ENCODE data around the gene HIC1.

HIC1 gene

GRCh38 chr17:2025622-2026309, 29.1 kb upstream of the HIC1 start:
- no peak for FAIRE-seq

GRCh38 chr17:2027528-2028233, 27.2 kb upstream of the HIC1 start:
- FAIRE-seq = no peak

DNA sequence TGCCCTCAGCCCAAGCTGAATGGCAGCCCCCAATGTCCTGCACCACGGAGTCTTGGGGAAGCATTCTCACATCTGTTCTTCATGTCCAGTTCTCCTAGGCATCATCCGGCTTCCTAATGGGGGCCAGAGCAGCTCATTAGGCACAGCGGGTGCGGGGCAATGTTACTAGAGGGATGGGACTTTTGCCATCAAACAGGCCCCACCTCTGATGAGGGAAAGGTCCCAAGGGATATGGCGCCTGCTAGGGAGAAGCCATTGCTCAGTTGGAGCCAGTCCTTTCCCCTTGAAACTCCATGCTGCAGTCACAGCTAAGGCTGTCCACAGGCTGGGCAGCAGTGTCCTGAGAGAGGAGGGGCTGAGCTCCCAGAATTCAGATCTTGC, 26.7 kb upstream of the HIC1 start:
- no peak for FAIRE-seq

DNA sequence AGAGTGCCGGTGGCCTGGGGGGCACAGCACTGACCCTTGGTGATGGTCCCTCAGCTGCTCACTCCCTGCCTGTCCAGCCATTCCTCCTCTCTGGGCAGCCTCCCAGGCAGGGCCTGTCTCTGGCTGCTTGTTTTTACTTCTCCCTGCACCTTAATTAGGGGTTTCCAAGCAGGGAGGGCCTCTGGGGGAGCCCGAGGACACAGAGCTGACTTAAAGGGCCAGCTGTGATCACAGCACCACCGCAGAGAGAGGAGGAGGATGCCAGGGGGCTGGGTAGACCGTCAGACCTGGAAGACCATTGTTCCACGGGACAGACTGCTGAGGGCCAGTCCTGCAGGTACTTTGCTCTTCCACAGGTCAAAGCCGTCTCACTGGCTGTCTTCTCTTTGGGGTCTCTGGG, 26.2 kb upstream of the HIC1 start:
- FAIRE-seq = no peak

DNA sequence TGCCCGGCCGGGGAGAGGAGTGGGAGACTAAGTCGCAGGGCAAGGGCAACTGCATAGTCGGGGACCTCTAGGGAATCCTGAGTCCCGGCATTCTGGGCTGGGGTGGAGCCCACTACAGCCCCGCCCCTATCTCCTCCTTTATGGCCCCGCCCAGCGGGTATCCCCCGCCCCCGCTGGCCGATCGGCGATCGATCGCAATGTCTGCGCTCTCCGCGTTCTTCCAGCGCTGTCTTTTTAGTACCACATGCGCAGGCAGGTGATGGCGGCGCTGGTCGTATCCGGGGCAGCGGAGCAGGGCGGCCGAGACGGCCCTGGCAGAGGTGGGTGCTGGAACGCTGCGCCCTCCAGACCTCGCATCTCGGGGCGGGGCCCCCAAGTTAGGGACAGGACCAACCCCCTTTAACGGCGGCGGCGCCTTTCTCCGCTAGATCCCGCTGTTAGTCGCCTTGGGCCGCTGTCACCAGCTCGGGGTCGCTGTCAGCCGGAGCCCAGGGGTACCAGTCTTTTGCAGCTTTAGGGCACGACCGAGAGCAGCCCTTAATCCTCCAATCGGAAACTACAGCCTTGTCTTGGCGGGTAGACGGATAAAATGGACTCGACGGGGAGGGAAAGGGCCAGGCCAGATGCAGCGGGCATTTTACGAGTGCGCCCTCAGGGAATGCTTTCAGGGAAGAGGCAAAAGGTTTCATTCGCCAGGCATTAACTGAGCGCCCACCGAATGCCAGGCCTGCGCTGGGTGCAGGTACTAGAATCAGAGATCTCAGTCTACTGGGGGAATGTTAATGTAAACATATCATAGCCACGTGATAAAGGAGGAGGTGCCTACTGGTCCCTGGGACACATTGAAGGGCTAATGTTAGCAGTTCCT, 24.8 kb upstream of the HIC1 start, which contains the start of gene DPH1:
Gene DPH1 (plus strand): TSS at position 243 of the 868 bp plus-strand sequence. CDS start 17 bp downstream, at position 260.
- no peak for FAIRE-seq

- FAIRE-seq = no peak
Observed at GRCh38 chr17:2030779-2031163, 24.1 kb upstream of the HIC1 start.

- FAIRE-seq = no peak
Observed at GRCh38 chr17:2033153-2033552, 21.8 kb upstream of the HIC1 start.

GRCh38 chr17:2034157-2034556, 20.7 kb upstream of the HIC1 start:
- no peak for FAIRE-seq

GRCh38 chr17:2034806-2035540, 19.9 kb upstream of the HIC1 start:
- FAIRE-seq = no peak

DNA sequence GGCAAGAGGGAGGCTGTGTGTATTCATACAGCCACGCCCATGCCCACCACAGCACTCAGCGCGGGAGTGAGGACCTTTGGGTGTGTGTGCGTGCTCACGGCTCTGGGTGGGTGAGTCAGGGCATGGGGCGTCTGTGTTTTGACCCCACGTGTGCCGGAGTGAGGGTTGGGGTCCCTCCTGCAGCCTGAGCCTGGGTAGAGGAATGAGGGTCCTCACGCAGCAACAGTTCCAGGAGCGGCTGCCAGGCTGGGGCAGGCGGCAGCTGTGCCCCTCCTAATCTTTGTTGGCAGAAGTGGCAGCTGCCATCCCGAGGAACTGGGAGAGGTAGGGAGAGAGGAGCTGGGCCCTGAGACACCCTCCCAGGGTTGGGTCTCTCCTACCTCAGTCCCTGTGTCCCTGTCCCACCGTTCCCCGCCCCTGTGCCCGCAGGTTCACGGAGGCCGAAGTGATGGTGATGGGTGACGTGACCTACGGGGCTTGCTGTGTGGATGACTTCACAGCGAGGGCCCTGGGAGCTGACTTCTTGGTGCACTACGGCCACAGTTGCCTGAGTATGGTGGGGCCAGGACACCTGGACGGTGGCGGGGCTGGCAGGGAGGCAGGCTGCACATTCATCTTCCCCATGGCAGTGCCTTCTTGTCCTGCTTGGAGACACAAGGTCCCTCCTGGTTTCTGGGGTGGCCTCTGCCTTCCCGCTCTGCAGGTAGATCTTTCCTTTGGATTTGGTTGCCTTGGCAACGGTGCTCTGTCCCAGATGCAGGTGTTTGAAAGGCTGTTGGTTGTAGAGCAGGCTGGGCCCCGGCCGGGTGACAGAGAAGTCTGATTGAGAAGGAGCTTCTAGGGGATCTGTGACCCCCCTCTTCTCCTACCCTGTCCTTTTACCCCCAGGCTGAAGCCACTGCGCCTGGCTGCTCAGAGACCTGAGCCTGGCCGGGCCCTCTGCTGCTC, 19.1 kb upstream of the HIC1 start:
- FAIRE-seq = no peak

GRCh38 chr17:2037155-2037554, 17.7 kb upstream of the HIC1 start:
- no peak for FAIRE-seq

DNA sequence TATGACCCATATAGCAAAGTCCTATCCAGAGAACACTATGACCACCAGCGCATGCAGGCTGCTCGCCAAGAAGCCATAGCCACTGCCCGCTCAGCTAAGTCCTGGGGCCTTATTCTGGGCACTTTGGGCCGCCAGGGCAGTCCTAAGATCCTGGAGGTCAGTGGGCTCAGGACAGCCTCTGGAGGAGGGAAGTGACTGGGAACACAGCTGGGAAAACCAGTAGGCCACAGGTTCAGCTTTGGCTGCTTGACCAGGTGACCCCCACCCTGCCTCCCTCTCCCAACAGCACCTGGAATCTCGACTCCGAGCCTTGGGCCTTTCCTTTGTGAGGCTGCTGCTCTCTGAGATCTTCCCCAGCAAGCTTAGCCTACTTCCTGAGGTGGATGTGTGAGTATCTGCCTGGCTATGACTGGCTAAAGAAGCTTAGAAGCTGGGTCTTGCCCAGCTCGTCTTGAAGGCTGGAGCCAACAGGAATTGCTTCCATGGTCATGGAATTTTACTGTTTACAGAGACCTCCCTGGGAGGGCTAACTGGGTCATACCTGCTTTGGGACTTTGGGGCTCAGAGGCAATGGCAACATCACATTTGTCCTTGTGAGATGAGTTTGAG, 14.6 kb upstream of the HIC1 start:
- no peak for FAIRE-seq

DNA sequence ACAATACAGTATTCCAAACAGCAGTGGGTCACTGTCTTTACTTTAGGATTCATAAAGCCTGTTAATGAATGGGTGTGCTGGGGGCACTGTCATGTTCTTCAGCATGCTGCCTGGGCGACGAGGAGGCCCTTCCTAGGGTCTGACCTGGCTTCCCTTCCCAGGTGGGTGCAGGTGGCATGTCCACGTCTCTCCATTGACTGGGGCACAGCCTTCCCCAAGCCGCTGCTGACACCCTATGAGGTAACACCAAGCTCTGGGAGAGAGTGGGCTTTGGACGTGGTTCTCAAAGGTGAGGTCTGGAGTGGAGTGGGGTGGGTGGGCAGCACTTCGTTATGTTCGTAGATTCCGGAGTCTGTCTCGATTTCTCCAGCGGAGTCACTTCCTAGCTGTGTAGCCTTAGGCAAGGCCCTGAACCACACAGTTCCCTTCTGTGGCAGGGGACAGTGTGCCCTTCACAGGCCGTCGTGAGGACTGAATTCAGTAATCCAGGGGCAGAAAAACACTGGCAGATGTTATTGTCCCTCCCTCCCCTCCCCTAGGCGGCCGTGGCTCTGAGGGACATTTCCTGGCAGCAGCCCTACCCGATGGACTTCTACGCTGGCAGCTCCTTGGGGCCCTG, 13.9 kb upstream of the HIC1 start:
- no peak for FAIRE-seq

DNA sequence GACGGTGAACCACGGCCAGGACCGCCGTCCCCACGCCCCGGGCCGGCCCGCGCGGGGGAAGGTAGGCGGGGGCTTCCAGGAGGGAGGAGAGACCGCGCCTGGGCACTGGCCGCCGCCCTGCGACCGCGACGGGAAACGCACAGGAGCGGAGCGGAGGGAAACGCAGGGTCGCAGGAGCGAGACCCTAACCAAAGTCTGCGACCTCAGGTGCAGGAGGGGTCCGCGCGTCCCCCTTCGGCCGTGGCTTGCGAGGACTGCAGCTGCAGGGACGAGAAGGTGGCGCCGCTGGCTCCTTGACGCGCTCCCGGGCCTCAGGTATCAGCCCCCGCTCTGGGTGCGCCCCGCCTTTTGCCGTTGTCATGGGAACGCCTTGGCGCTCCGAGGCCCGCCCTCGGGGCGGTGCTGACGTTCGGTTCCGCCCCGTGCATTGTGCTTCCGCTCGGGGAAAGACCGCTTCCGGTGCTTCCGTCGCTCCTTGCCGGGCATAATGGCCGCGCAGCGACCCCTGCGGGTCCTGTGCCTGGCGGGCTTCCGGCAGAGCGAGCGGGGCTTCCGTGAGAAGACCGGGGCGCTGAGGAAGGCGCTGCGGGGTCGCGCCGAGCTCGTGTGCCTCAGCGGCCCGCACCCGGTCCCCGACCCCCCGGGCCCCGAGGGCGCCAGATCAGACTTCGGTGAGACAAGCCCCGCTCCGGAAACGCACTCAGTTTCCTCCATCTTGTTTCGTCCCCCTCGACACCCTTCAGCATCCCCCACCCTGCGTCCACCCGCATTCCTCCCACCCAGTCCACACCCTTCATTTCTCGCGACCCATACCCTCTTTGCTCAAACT, 13.1 kb upstream of the HIC1 start, which contains the start of gene OVCA2:
Gene OVCA2 (plus strand): TSS at position 462 of the 829 bp plus-strand sequence. CDS start 26 bp downstream, at position 488.
- FAIRE-seq = peak; percentile 76

DNA sequence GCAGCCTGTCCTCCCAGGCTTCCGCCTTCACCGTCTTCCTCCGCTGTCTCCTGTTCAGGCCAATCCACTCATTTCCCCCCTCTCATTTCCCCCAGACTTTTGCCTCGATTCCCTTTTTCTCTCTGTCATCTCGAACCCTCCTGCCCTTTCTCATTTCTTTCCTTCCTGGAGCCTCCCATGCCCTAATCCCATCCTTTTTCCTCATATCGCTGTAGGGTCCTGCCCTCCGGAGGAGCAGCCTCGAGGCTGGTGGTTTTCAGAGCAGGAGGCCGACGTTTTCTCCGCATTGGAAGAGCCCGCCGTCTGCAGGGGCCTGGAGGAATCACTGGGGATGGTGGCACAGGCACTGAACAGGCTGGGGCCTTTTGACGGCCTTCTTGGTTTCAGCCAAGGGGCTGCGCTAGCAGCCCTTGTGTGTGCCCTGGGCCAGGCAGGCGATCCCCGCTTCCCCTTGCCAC, 12.5 kb upstream of the HIC1 start:
- no peak for FAIRE-seq

DNA sequence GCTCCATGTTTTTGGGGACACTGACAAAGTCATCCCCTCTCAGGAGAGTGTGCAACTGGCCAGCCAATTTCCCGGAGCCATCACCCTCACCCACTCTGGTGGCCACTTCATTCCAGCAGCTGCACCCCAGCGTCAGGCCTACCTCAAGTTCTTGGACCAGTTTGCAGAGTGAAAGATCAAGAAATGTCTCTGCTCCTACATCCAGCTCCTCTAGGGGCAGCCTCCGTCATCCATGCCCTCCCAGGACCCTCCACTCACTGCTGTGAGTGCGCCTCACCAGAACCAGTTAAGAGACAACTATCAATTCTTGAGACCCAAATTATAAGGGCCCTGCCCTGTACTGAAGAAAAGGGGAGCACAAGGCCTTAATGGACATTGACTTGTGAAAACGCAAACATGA, 12.0 kb upstream of the HIC1 start:
- no peak for FAIRE-seq

- FAIRE-seq = no peak
Observed at GRCh38 chr17:2043785-2044184, 11.1 kb upstream of the HIC1 start.

GRCh38 chr17:2044263-2044894, 10.5 kb upstream of the HIC1 start:
- no peak for FAIRE-seq

GRCh38 chr17:2047590-2047989, 7.3 kb upstream of the HIC1 start:
- no peak for FAIRE-seq

All from endometrium (tissue), 2 donors.